Muscle of back (tissue), 13 donors: ENCODE measurements around the gene CAPZA2. TPM values are rescaled to one million over a fixed set of nuclear protein-coding genes. Genes with fewer than 3 reads are reported as not detected.
"Not testable (repeated sequence)": the region's sequence is repeated elsewhere in the genome, so short reads cannot be mapped to it uniquely, and the experiment has no call there.

ENCODE experiments used
- DNase-seq, 3 donors: peaks; one replicate each; pipeline versions ENCODE4 v3.0.0 to v3.0.0-alpha.2; 2013
- long read RNA-seq, 9 donors: transcript quantifications; one replicate each; lab custom pipeline, GENCODE V29; 2026
- polyA plus RNA-seq, 10 donors: library from polyadenylated mRNA; unstranded; fragments of 120-200 nt; gene quantifications; one replicate each; pipeline ENCODE4 v1.2.1, GENCODE V29; 2013; ENCODE audit not compliant: insufficient read length in 10 of 10

Gene CAPZA2
- 100 to 1,000 TPM; 147 to 264 (median 216) TPM for polyA plus RNA-seq
- long read RNA-seq, donor 1, full-length matches to known transcripts = 74 of 131 reads
- long read RNA-seq, donor 1, partial matches to known transcripts = 57 of 131 reads
- long read RNA-seq, donor 1, other reads (novel, unspliced or antisense) = 0 of 131 reads
- long read RNA-seq, donor 2, full-length matches to known transcripts = 78 of 139 reads
- long read RNA-seq, donor 2, partial matches to known transcripts = 61 of 139 reads
- long read RNA-seq, donor 2, other reads (novel, unspliced or antisense) = 0 of 139 reads
- long read RNA-seq, donor 3 = 0 reads
- long read RNA-seq, donor 4, full-length matches to known transcripts = 67 of 67 reads
- long read RNA-seq, donor 4, partial matches to known transcripts = 0 of 67 reads
- long read RNA-seq, donor 4, other reads (novel, unspliced or antisense) = 0 of 67 reads
- long read RNA-seq, donor 5, full-length matches to known transcripts = 72 of 85 reads
- long read RNA-seq, donor 5, partial matches to known transcripts = 13 of 85 reads
- long read RNA-seq, donor 5, other reads (novel, unspliced or antisense) = 0 of 85 reads
- long read RNA-seq, donor 6, full-length matches to known transcripts = 68 of 68 reads
- long read RNA-seq, donor 6, partial matches to known transcripts = 0 of 68 reads
- long read RNA-seq, donor 6, other reads (novel, unspliced or antisense) = 0 of 68 reads
- long read RNA-seq, donor 7, full-length matches to known transcripts = 58 of 58 reads
- long read RNA-seq, donor 7, partial matches to known transcripts = 0 of 58 reads
- long read RNA-seq, donor 7, other reads (novel, unspliced or antisense) = 0 of 58 reads
- long read RNA-seq, donor 8, full-length matches to known transcripts = 37 of 90 reads
- long read RNA-seq, donor 8, partial matches to known transcripts = 53 of 90 reads
- long read RNA-seq, donor 8, other reads (novel, unspliced or antisense) = 0 of 90 reads
- long read RNA-seq, donor 9, full-length matches to known transcripts = 11 of 11 reads
- long read RNA-seq, donor 9, partial matches to known transcripts = 0 of 11 reads
- long read RNA-seq, donor 9, other reads (novel, unspliced or antisense) = 0 of 11 reads

DNA sequence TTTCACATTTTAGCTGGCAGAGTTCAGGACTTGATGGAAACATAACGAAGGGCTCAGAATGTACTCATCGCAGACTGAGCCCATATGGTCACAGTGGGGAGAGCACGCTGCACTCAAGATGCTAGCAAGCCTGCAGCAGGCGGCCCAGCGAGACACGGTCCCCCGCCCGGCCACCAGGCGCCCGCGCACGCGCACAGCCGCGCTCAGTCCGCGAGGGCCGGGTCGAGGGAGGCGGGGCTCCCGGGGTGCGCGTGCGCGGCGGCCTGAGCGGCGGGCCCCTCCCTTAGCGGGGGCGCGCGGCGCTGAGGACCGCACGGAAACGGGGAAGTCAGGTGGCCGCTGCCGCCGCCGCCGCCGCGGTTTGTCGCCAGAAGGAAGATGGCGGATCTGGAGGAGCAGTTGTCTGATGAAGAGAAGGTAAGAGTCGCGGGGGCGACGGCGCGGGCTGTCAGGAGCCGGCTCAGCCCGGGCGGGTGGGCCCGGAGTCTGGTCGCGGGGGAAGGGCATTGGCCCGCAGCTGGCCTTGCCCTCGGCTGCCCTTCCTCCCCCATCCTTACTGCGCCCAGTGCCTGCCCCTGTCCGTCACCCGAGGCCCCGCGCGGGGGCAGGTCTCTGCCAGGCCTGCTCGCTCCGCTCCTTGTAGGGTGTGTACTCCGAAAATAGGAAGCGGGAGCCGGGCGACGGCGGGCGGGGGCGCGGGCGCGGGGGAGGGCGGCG, at the start of gene CAPZA2:
TSS of gene CAPZA2 (plus strand) at position 354 of the 717 bp plus-strand sequence. CDS start at position 379, 25 bp downstream.
- peak; percentile 94 to 97 (median 95) for DNase-seq

DNA sequence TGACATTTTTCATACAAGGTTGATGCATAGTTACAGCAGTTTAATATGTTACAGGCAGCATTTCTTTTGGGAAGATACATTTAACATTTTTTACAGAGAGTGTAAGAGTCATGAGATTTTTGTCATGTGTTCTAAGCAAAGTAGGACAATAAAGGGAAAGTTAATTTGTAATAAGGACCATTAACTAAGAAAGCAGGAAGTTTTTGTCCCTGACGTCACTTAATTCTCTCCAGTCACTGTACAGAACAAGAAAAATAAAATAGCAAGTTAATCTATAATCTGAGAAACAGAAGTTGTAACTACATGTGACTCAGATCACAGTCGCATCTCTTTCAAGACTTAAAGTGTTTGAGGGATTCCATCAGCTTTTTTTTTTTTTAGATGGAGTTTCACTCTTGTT, 49.5 kb upstream of the CAPZA2 start:
- DNase-seq = no peak

DNA sequence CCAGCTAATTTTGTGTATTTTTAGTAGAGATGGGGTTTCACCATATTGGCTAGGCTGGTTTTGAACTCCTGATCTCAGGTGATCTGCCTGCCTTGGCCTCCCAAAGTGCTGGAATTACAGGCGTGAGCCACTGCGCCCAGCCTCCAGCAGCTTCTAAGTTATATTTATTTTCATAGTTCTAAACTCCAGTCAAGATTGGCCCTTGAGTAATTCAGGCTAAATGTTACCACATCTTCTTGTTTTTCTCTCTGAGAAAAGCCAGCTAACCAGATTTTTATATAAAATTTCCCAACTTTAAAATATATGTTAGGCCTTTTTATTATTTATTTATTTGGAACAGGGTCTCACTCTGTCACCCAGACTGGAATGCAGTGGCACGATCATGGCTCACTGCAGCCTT, 49.0 kb upstream of the CAPZA2 start:
- not testable (repeated sequence) for DNase-seq

DNA sequence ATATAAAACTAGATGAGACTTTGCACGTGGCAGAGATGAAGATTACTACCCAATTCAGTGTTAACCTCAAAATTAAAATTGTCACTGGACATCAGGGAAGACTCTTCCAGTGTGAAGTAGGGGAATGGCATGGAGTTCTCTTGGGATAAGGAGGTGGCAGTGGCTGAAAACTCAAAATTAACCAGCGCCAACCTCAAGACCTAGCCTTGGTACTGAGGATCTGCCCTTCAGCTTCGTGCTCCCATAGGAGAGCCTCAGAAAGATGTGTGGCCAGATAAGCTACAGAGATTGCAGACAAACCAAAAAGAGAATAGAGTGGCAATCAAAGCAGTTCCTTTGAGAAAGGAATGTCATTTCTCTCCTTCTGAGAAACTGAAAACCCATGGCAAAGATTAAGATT, 47.3 kb upstream of the CAPZA2 start:
- no peak for DNase-seq

DNA sequence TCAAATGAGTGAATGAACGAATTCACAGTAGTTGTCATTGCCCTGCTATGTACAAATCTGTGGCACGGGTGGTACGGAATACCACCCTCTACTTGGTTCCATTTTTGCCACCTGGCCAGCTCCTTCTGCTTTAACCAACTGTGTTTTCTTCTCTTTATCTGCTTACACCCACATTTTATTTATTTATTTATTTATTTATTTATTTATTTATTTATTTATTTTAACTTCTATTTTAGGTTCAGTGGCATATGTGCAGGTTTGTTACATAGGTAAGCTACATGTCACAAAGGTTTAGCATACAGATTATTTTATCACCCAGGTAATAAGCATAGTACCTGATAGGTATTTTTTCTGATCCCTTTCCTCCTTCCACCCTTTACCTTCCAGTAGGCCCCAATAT, 42.2 kb upstream of the CAPZA2 start:
- no peak for DNase-seq

DNA sequence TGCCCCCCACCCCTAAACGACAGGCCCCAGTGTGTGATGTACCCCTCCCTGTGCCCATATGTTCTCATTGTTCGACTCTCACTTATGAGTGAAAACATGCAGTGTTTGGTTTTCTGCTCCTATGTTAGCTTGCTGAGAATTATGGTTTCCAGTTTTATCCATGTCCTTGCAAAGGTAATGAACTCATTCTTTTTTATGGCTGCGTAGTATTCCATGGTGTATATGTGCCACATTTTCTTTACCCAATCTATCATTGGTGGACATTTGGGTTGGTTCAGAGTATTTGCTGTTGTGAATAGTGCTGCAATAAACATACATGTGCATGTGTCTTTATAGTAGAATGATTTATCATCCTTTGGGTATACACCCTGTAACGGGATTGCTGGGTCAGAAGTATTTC, 40.7 kb upstream of the CAPZA2 start:
- DNase-seq = not testable (repeated sequence)

DNA sequence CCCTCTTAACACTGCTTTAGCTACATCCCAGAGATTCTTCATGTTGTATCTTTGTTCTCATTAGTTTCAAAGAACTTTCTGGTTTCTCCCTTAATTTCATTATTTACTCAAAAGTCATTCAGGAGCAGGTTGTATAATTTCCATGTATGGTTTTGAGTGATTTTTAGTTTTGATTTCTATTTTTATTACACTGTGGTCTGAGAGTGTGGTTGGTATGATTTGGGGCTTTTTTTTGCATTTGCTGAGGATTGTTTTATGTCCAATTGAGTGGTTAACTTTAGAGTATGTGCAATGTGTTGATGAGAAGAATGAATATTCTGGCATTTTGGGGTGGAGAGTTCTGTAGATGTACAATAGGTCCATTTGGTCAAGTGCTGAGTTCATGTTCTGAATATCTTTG, 37.9 kb upstream of the CAPZA2 start:
- DNase-seq = no peak

DNA sequence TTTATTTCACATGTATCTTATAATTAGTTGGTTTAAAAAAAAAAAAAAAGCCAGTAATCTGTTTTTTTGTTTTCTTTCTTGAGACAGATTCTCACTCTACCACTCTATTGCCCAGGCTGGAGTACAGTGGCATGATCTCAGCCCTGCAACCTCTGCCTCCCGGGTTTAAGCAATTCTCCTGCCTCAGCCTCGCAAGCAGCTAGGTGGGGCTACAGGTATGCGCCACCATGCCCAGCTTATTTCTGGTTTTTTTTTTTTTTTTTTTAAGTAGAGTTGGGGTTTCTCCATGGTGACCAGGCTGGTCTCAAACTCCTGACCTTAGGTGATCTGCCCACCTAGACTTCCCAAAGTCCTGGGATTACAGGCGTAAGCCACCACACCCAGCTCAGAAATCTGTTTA, 34.1 kb upstream of the CAPZA2 start:
- DNase-seq = no peak

DNA sequence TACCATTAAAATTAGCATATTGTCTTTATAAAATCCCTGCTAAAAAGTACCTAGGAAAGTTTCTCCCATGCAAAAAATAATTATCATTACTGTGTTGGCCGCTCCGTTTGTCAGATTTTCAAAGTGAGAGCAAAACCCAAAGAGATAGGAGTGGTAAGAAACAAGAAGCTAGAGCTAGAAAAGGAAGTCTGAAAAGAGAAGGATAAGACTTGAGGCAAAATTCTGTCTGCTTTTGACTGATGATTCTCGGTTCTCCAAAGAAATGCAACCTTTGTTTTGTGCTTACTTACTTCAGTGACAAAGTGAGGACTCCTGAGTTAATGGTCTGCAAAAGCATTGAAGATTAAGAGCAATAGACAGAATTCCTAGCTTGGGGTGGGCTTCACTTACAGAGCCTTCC, 33.3 kb upstream of the CAPZA2 start:
- no peak for DNase-seq

DNA sequence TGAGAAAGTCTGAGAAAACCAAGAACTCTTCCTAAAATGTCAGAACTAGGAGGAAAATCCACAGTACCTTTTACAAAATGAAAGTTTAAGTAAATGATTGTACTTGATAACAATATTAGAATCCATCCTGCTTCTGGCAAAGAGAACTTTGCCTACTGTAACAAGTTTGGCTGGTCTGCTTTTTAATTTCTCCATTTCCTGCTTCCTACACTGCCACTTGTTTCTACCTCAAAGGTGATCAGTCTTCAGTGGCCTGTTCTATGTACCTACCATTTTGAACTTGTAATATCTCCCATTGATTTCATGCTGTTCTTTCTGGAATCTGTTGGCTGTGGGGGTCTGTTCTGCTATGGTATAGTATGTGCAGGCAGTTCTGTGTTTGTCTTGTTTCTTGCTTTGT, 32.9 kb upstream of the CAPZA2 start:
- no peak for DNase-seq

DNA sequence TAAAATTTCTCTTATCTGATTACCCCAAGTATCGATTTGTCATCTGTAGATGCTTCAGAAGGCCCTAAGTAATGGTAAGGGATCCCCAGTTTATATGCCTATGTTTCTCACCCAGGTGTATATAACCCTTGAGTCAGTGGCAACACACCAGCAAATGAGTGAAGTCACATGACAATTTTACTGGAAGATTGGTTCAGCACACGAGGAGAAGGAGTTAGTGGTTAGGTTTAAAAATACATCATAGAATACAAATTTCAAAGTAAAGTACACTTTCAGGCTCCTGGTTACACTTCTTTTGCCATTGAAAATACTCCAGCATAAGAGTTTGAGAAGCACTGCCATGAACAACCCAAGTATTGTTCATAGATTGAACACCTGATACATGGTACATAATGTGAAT, 29.7 kb upstream of the CAPZA2 start:
- no peak for DNase-seq

DNA sequence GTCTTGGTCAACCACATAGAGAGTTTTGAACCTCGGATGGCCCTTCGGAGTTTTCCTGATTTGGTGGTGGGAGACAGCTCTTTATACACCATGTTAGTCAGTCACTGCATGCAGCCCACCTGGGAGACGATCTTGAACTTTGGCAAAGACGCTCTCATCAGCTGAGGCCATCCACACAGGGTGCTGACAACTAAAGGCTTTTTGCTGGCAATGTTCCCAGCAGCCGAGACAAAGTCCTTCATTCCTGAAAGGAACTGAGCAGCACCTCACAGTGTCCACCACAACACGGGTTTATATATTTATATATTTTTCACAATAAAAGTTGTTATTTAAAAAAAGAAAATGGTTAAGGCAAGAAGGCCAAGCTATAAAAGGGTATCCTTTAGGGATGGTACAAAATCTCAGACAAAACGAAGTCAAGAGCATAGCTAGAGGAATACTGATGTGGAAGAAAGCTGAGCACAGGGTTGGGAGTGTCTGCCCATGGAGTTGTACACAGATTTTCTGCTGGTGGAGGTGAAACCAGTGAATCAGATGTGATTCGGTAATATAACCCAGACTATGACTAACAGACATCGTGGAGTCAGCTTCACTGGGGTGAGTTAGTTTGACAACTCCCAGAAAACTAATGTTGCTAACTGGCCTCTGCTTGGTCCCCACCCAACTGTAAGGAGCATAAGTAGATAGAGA, 27.4 kb upstream of the CAPZA2 start:
- DNase-seq = no peak

DNA sequence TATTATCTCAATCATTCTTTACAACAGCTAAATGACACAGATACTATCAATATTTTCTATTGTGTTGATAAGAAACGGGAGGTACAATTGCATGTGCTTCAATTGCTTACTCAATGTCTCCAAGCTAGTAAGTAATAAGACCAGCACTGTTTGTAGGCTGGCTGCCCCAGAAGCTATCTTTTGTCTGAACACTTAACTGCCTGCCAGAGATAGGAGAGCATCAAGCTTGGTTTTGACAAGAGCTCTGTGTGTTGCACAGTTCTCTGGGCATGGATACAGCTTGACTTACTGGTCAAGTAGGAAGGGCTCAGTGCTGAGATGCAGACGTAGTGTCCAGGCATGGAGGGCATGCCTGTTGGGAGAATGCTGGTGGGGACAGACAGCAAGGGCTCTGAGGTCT, 26.3 kb upstream of the CAPZA2 start:
- no peak for DNase-seq

DNA sequence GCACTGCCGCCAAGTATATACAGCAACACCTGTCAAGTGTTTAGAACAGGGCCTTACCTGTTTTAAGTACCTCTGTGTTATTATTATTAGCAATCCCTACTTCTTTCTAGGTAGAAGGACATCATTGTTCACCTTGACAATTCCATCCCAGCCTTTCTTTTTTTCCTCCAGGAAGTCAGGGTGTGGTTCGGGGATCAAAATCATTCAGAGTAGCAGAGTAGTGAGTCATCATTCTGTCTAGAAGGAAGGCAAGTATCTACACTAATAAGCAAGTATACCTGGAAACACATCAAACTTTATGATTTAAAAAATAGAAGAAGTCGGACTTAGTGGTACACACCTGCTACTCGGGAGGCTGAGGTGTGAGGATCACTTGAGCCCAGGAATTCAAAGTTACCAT, 25.5 kb upstream of the CAPZA2 start:
- no peak for DNase-seq

DNA sequence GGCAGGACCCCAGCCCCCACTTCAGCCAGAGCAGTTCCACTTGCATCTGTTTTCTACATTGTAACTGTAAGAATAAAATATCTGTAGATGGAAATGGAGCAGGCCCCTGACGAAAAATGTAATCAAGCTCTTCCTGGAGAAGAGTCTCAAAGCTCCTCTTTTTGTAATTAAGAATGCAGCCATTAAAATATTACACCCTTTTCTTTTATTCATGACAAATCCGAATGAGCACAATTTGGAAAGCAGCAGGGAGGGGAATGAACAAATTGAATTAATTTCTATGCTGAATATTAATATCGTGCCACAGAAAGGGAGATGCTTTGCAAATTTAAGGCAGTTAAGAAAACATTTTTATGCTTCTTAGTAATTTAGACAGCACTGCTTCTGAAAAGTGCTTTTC, 24.8 kb upstream of the CAPZA2 start:
- DNase-seq = no peak

DNA sequence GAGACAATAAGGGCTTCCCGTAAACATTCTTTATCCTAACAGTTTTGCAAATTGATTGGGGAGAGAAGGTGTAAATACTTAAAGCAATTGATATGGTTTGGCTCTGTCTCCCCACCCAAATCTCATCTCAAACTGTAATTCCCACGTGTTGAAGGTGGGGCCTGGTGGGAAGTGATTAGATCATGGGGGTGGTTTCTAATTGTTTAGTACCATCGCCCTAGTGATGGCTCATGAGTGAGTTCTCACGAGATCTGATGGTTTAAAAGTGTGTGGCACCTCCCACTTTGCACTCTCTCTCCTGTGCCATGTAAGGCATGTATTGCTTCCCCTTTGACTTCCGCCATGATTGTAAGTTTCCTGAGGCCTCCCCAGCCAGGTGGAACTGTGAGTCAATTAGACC, 22.1 kb upstream of the CAPZA2 start:
- no peak for DNase-seq

DNA sequence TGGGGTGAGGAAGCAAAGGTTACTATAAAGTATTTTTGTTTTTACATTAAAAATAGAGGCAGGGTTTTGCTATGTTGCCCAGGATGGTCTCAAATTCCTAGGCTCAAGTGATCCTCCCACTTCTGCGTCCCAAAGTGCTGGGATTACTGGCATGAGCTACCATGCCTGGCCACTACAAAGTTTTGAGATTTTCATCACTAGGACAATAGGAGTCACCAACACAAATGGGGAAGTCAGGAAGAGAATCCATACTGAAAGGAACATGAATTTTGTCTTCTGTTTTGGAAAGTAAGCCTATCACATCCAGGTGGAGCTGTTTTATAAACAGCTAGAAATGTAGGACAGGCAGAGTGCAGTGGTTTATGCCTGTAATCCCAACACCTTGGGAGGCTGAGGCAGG, 20.0 kb upstream of the CAPZA2 start:
- no peak for DNase-seq

DNA sequence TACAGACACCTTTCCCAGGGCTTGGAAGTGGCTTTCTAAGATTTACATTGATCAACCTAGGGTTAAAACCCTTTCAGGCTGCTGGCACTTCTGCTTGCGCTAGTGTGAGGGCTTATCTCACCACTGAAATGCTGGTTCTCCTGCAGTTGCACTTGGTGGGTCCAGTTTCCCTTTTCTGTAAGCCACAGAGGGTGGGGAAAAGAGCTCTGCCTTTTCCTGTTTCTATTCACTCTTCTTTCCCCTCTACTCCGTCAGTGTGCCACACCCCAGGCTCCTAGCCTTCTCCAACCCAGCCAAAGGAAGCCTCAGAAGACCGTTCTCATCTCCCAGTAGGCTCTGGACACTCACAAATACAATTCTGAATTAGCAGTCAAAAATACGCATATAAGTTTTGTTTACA, 19.0 kb upstream of the CAPZA2 start:
- no peak for DNase-seq

DNA sequence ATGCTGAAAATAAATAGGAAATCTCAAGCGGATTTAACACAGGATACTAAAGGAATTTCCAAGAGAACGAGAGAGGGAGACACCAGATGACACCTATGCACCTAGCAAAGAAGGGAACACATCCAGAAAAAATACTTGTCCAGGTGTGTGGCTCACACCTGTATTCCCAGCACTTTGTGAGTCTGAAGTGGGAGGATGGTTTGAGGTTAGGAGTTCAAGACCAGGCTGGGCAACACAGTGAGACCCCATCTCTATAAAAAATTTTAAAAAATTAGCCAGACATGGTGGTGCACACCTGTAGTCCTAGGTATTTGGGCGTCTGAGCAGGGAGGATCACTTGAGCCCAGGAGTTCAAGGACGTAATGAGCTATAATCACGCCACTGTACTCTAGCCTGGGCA, 11.2 kb upstream of the CAPZA2 start:
- no peak for DNase-seq

DNA sequence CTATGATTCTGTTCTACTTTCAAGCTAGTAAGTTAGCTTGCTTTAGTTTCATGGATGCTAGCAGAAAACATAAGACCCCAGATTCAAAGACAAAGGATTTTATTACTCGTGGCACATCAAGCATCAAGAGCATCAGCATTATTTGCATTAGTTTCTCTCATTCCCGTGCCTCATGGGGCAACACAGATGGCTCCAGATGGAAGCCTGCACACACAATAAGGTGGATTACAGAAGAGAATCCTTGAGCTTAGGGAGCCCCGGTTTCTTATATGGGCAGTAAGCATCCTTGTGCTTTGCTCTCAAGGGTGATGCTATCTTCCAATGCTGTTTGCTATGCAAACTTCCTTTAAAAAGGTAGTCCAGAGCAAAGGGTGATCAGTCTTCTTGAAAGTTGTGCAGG, 10.7 kb upstream of the CAPZA2 start:
- no peak for DNase-seq

DNA sequence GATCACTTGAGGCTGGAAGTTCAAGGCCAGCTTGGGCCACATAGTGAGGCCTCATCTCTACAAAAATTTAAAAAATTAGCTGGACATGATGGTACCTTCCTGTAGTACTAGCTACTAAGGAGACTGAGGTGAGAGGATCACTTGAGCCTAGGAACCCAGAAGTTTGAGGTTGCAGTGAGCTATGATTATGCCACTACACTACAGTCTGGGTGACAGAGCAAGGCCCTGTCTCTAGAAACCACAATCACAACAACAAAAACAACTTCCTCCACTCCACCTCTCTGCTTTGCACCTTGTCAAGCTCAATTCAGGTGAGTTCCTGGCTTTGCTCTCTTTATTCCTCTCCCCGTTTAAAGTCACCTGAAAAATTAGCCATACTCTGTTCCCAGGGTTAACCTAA, 8.3 kb upstream of the CAPZA2 start:
- DNase-seq = no peak
